ENCODE results near the gene HSD3B7. TPM values are rescaled to one million over a fixed set of nuclear protein-coding genes. Genes with fewer than 3 reads are reported as not detected.
"Not testable (repeated sequence)": the region's sequence is repeated elsewhere in the genome, so short reads cannot be mapped to it uniquely, and the experiment has no call there.

HSD3B7 gene
- 0.85 and 0.95 TPM in 2 replicates for total RNA-seq (2021)
- percentile 25 among the genes with signal in this experiment for Bru-seq, nascent RNA
- percentile 32 among the genes with signal in this experiment for BruChase-seq, experiment 1, labeled RNA remaining after a 2-hour chase
- BruChase-seq, experiment 2, labeled RNA remaining after a 6-hour chase, result percentile 44 among the genes with signal in this experiment
- long read RNA-seq, partial matches to known transcripts, result 2 of 3 reads
- long read RNA-seq, other reads (novel, unspliced or antisense), result 1 of 3 reads

DNA sequence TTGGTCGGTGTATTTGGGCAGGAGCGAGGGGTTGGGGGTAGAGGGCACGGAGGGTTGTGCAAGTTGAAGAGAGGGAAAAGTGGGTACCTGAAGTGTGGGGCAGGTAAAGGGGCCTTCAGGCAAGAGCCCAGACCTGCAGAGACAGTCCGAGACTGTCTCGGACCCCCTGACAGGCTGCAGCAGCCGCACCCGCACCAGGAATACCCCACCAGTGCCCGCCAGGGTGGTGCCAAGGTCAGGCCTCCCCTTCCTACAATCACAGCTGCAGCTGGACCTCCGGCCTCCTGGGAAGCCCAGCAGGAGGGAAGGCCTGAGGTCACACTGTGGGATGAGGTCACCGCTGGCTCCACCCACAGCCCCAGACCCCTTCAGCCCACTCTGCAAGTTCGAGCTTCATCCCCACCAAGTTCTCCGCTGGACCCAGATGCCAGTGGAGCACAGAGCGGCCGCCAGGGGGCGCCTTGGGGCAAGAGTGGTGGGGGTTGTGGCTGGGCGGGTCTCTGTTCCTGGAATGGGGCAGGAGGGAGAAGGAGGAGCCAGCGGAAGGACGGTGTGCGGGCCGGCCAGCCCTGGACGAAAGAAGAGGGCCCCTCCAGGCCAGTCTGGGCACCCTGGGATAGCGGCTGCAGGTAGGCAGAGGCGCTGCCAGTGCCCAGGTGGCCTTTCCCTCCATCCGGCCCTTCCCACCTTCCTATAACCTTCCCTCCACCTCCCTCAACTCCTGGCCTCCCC lies at the start of gene HSD3B7:
Gene HSD3B7 (plus strand): TSS at position 539 of the 732 bp plus-strand sequence. CDS start 452 bp downstream, outside the sequence.
- Histone ChIP-seq H3K27me3 (replicated peaks; ENCODE audit: insufficient read depth, low read depth, low read length, poor library complexity) (no peaks in the 10 kb centered on the region), H3K4me1 (ENCODE audit: insufficient read depth, low read length, poor library complexity, severe bottlenecking) (no peaks in the 10 kb centered on the region), H3K27ac (ENCODE audit: low read depth, low read length, poor library complexity, severe bottlenecking) (no peak within 1 kb of the TSS), H3K9me3 (ENCODE audit: low read depth, low read length, poor library complexity, severe bottlenecking) (no peaks in the 10 kb centered on the region), H3K36me3 (ENCODE audit: insufficient read depth, low read length, poor library complexity, severe bottlenecking) (peaks cover 8% of the 10 kb centered on the region), H3K4me3 (ENCODE audit: low read depth, low read length, poor library complexity, severe bottlenecking) (no peak within 1 kb of the TSS)
- DNase-seq (ENCODE audit: low spot score), result peak; percentile 85
- intact Hi-C loops (cut with micrococcal nuclease; ENCODE audit: unreplicated experiment), result loop anchor here (2.0 to 10.0 kb wide), 3 partner anchors 112 to 880 kb away; partner anchors contain the start of gene ZNF843
- no TSS peak for BruUV-seq (replicated peaks)
- TF ChIP-seq, protein P1, sequence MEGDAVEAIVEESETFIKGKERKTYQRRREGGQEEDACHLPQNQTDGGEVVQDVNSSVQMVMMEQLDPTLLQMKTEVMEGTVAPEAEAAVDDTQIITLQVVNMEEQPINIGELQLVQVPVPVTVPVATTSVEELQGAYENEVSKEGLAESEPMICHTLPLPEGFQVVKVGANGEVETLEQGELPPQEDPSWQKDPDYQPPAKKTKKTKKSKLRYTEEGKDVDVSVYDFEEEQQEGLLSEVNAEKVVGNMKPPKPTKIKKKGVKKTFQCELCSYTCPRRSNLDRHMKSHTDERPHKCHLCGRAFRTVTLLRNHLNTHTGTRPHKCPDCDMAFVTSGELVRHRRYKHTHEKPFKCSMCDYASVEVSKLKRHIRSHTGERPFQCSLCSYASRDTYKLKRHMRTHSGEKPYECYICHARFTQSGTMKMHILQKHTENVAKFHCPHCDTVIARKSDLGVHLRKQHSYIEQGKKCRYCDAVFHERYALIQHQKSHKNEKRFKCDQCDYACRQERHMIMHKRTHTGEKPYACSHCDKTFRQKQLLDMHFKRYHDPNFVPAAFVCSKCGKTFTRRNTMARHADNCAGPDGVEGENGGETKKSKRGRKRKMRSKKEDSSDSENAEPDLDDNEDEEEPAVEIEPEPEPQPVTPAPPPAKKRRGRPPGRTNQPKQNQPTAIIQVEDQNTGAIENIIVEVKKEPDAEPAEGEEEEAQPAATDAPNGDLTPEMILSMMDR (conservative IDR thresholded peaks at IDR 0.05; ENCODE audit: low read depth, low read length), result peak; percentile 97
- no peak for TF ChIP-seq EZH2 (IDR thresholded peaks at IDR 0.05; ENCODE audit: borderline replicate concordance, low read depth, low read length, poor library complexity, severe bottlenecking)
- ChIA-PET POLR2A (ENCODE audit: low non-redundant PET) (no interaction called here), CTCF (interaction anchor here (0.5 to 1.3 kb wide), 5 partner anchors 12 to 458 kb away, joined by 3 to 16 read pairs (median 4); partner anchors contain the start of gene ZNF843)

DNA sequence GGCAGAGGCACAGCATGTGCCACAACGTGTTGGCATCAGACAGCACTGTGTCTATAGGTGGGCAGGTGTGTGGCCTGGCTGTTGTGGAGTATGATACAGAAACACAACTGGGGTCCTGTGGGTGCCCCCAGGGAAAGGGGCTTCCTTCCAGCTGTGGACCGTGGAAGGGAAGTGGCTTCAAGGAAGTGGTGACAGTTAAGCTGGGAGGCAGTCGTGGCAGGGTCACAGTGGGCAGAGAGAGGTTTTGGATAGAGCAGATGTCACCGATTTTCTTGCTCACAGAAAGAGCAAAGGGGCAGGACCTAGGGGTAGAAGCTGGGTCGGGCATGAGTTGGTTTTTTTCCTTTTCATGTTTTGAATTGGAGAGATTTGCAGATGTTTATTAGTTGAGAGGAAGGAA lies 47.3 kb upstream of the HSD3B7 start:
- Histone ChIP-seq H3K9me3 (ENCODE audit: low read depth, low read length, poor library complexity, severe bottlenecking) (no peaks in the 10 kb centered on the region), H3K4me3 (ENCODE audit: low read depth, low read length, poor library complexity, severe bottlenecking) (no peak overlapping the region), H3K4me1 (ENCODE audit: insufficient read depth, low read length, poor library complexity, severe bottlenecking) (no peaks in the 10 kb centered on the region), H3K27ac (ENCODE audit: low read depth, low read length, poor library complexity, severe bottlenecking) (peak overlapping the region; percentile 37), H3K36me3 (ENCODE audit: insufficient read depth, low read length, poor library complexity, severe bottlenecking) (peaks cover 16% of the 10 kb centered on the region), H3K27me3 (replicated peaks; ENCODE audit: insufficient read depth, low read depth, low read length, poor library complexity) (no peaks in the 10 kb centered on the region)
- POLR2A ChIA-PET (ENCODE audit: low non-redundant PET), result no interaction called here
- intact Hi-C loops (cut with micrococcal nuclease; ENCODE audit: unreplicated experiment), result no loop called here
- CTCF ChIA-PET, result no interaction called here
- no peak for DNase-seq (ENCODE audit: low spot score)
- BruUV-seq (replicated peaks), result no TSS peak
- no peak for TF ChIP-seq EZH2 (IDR thresholded peaks at IDR 0.05; ENCODE audit: borderline replicate concordance, low read depth, low read length, poor library complexity, severe bottlenecking)
- TF ChIP-seq, protein P1 (conservative IDR thresholded peaks at IDR 0.05; ENCODE audit: low read depth, low read length), result no peak

DNA sequence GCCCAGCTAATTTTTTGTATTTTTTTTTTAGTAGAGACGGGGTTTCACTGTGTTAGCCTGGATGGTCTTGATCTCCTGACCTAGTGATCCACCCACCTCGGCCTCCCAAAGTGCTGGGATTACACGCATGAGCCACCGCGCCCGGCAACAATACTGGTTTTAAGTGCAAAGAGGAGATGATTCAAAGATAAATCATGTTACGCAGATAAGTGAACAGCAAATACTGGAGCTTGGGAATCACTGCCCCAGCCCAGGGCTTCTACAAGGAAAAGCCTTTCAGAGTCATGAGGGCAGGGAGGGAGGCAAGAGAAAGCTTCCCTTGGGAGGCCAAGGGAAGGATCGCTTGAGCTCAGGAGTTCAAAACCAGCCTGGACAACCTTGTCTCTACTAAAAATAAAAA lies 45.4 kb upstream of the HSD3B7 start:
- peaks cover 25% of the 10 kb centered on the region for H3K36me3 ChIP-seq (ENCODE audit: insufficient read depth, low read length, poor library complexity, severe bottlenecking)
- H3K4me1 ChIP-seq (ENCODE audit: insufficient read depth, low read length, poor library complexity, severe bottlenecking); DNase-seq (ENCODE audit: low spot score); H3K27me3 ChIP-seq (replicated peaks; ENCODE audit: insufficient read depth, low read depth, low read length, poor library complexity); BruUV-seq (replicated peaks); intact Hi-C loops (cut with micrococcal nuclease; ENCODE audit: unreplicated experiment); H3K9me3 ChIP-seq (ENCODE audit: low read depth, low read length, poor library complexity, severe bottlenecking); POLR2A ChIA-PET (ENCODE audit: low non-redundant PET); CTCF ChIA-PET; H3K27ac ChIP-seq (ENCODE audit: low read depth, low read length, poor library complexity, severe bottlenecking); H3K4me3 ChIP-seq (ENCODE audit: low read depth, low read length, poor library complexity, severe bottlenecking): not testable (repeated sequence)
